ENCODE results near the gene THADA. TPM values are rescaled to one million over a fixed set of nuclear protein-coding genes. Genes with fewer than 3 reads are reported as not detected.
"Not testable (repeated sequence)": the region's sequence is repeated elsewhere in the genome, so short reads cannot be mapped to it uniquely, and the experiment has no call there.

THADA gene
- total RNA-seq, 2 experiments from 2014 or later = 32.0 to 32.1 TPM

DNA sequence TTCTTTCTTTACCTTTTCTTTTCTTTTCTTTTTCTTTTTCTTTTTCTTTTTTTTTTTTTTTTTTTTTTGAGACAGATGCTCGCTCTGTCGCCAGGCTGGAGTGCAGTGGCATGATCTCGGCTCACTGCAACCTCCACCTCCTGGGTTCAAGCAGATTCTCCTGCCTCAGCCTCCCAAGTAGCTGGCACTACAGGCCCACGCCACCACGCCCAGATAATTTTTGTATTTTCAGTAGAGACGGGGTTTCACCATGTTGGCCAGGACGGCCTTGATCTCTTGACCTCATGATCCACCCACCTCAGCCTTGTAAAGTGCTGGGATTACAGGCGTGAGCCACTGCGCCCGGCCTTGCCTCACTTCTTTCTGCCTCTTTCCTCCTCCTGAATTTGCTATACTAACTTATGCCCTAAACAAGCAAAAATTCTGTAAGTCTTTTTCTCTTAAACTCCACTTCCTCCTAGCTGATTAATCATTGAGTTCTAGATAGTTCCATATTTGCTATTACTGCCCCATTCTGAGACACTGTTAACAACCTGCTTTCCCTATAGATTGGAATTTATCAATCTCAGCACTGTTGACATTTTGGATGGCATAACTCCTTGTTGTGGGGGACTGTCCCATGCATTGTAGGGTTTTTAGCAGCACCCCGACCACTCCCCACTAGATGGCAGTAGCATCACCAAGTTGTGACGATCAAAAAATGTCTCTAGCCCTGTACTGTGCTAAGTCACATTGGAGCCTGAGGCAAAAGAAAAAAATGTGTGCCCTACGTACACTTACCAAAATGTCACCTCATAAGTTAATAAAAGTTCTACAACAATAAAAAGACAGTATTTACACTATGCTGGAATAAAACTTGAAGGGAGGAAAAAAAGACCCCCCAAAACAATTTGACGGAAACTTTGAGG is 16.4 kb upstream of the THADA start:
- DNase-seq (peak; percentile 80), ATAC-seq (peak; percentile 92)
- H3K4me3 Mint-ChIP-seq = no peak overlapping the region
- no peaks in the 10 kb centered on the region for H3K36me3 Mint-ChIP-seq
- no peak overlapping the region for H3K27ac Mint-ChIP-seq
- H3K27me3 Mint-ChIP-seq = peaks cover 9% of the 10 kb centered on the region
- no peaks in the 10 kb centered on the region for H3K9me3 Mint-ChIP-seq (ENCODE audit: low read depth)
- peaks cover 2% of the 10 kb centered on the region for H3K4me1 Mint-ChIP-seq
- CTCF ChIA-PET = interaction anchor here (1.0 kb wide), 1 partner anchor 113 kb away, joined by 3 read pairs; no protein-coding TSS in a partner anchor

DNA sequence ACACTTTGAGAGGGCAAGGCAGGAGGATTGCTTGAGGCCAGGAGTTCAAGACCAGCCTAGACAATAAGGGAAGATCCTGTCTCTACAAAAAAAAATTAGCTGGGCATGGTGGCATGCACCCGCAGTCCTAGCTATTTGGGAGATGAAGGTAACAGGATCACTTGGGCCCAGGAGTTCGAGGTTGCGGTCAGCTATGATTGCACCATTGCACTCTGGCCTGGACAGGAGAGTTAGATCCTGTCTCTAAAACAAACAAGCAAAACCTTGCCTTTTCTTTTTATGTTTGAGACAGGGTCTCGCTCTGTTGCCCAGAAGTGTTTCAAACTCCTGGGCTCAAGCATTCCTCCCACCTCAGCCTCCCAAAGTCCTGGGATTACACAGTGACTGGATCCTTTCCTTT is 14.5 kb upstream of the THADA start:
- Mint-ChIP-seq H3K27me3 (peaks cover 4% of the 10 kb centered on the region), H3K4me1 (peaks cover 2% of the 10 kb centered on the region)
- CTCF ChIA-PET = interaction anchor here (0.7 to 1.6 kb wide), 4 partner anchors 14 to 750 kb away, joined by 3 to 5 read pairs (median 4); partner anchors contain the start of gene THADA

DNA sequence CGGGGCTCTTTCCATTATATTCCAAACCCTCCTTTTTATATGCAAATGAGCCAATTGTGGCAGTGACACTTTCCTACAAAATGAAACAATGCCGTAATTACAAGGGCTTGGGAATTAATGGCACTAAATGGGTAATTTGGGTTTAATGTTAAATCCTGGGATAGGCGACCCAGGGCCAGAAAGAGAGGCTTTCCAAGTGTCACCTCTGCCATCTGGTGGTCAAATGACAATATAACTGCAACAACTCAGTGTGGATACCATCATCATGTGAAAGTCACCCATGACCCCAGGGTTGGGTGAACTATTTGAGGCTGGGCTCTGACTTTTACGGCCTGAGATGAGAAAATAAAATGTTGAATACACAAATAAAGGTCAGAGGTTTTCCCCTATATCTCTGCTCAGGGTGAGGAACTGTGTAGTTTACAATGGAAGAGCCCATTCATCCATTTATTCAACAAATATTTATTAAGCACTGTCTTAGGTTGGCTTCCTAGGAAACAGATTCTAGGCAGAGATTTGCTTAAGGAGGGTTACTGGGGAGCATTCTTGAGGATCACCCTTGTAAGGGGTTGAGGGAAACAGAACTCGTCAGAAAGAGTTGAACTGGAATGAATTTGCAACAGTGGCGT is 13.6 kb upstream of the THADA start:
- Mint-ChIP-seq H3K4me3 (no peak overlapping the region), H3K27ac (no peak overlapping the region), H3K36me3 (no peaks in the 10 kb centered on the region), H3K27me3 (peaks cover 4% of the 10 kb centered on the region), H3K4me1 (peaks cover 7% of the 10 kb centered on the region), H3K9me3 (ENCODE audit: low read depth) (no peaks in the 10 kb centered on the region)
- DNase-seq (peak; percentile 53), ATAC-seq (peak; percentile 63)
- CTCF ChIA-PET = interaction anchor here (0.7 to 1.6 kb wide), 5 partner anchors 12 to 750 kb away, joined by 3 to 16 read pairs (median 4); partner anchors contain the start of gene THADA

More for the DNA sequence above, 14.5 kb upstream of the THADA start:
- ATAC-seq (no peak), DNase-seq (no peak)
- Mint-ChIP-seq H3K36me3 (no peaks in the 10 kb centered on the region), H3K9me3 (ENCODE audit: low read depth) (no peaks in the 10 kb centered on the region), H3K4me3 (no peak overlapping the region), H3K27ac (no peak overlapping the region)

DNA sequence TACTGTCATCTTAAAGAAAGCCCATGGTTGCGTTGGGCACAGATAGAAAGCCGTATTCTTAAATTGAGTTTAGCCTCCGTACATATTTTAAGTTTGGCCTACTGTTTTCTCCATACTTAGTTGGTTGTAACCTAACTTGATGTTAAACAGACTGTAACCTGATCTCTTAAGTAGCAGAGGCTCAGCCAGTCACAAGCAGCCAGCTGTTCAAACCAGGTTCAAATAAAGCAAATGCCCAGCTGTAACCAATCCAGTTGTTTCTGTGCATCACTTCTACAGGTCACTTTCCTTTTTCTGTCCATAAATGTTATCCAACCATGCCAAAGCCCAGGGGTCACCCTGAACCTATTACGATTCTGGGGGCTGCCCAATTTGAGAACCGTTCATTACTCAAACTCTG is 10.0 kb upstream of the THADA start:
- no peaks in the 10 kb centered on the region for H3K36me3 Mint-ChIP-seq
- H3K4me1 Mint-ChIP-seq = peaks cover 9% of the 10 kb centered on the region
- H3K4me3 Mint-ChIP-seq = no peak overlapping the region
- CTCF ChIA-PET = interaction anchor here (0.5 to 2.3 kb wide), 5 partner anchors 9 to 779 kb away, joined by 3 to 21 read pairs (median 3); partner anchors contain the start of gene THADA
- H3K9me3 Mint-ChIP-seq (ENCODE audit: low read depth) = no peaks in the 10 kb centered on the region
- H3K27me3 Mint-ChIP-seq = peaks cover under 1% of the 10 kb centered on the region
- DNase-seq (no peak), ATAC-seq (no peak)
- H3K27ac Mint-ChIP-seq = no peak overlapping the region

DNA sequence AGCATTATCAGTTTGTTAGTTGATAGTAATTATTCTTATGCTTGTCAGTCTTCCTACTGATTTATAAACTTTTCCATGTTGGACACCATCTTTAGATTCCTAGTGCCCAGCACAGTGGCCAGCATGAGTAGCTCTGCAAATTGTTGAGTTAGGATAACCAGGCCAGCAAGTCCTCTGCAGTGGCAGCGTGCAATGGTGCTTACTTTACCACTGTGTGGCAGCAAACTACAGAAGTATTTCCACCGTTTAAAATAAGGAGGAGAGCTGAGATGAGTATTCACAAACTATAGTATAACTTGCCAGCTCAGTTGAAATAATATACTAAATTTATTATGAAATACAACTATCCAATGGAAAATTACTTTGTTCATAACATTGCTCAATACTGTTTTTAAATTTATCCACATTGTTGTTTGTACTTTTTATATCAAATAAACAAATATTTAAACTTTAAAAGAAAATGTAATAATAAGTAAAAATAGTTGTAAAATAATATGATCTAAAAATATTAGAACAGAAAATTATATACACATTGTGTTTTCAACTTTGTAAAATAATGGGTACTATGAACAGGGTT is 9.3 kb upstream of the THADA start:
- DNase-seq (peak; percentile 63), ATAC-seq (peak; percentile 84)
- H3K4me1 Mint-ChIP-seq = peaks cover 9% of the 10 kb centered on the region
- no peak overlapping the region for H3K27ac Mint-ChIP-seq
- H3K9me3 Mint-ChIP-seq (ENCODE audit: low read depth) = no peaks in the 10 kb centered on the region
- H3K4me3 Mint-ChIP-seq = no peak overlapping the region
- no peaks in the 10 kb centered on the region for H3K36me3 Mint-ChIP-seq
- no peaks in the 10 kb centered on the region for H3K27me3 Mint-ChIP-seq
- CTCF ChIA-PET = interaction anchor here (0.5 to 2.3 kb wide), 9 partner anchors 8 to 779 kb away, joined by 3 to 21 read pairs (median 3); partner anchors contain the start of genes PLEKHH2 and THADA

DNA sequence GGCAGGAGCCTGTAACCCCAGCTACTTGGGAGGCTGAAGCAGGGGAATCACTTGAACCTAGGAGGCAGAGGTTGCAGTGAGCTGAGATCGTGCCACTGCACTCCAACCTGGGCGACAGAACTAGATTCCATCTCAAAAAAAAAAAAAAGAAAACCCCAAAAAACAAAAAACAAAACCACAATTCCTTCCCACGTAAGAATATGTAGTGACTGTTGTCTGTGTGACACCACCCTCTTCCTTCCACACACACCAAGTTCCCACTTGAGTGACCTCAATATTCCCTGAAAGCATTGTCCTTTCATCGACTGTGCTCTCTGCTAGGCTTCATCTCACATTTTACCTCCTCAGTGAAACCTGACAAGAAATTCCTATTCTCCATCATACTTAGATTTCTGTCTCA is 8.8 kb upstream of the THADA start:
- ATAC-seq (no peak), DNase-seq (no peak)
- Mint-ChIP-seq H3K4me3 (no peak overlapping the region), H3K9me3 (ENCODE audit: low read depth) (no peaks in the 10 kb centered on the region), H3K27ac (no peak overlapping the region), H3K36me3 (no peaks in the 10 kb centered on the region), H3K27me3 (no peaks in the 10 kb centered on the region), H3K4me1 (peaks cover 9% of the 10 kb centered on the region)
- CTCF ChIA-PET = interaction anchor here (0.6 to 2.3 kb wide), 7 partner anchors 8 to 657 kb away, joined by 3 to 21 read pairs (median 3); partner anchors contain the start of genes PLEKHH2 and THADA

DNA sequence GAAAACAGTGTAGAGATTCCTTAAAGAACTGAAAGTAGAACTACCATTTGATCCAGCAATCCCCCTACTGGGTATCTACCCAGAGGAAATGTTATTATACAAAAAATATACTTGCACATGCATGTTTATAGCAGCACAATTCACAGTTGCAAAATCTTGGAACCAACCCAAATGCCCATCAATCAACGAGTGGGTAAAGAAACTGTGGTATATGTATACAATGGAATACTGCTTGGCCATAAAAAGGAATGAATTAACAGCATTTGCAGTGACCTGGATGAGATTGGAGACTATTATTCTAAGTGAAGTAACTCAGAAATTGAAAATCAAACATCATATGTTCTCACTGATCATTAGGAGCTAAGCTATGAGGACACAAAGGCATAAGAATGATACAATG is 4.8 kb upstream of the THADA start:
- H3K9me3 Mint-ChIP-seq (ENCODE audit: low read depth); DNase-seq; CTCF ChIA-PET; H3K27ac Mint-ChIP-seq; H3K27me3 Mint-ChIP-seq; ATAC-seq; H3K4me3 Mint-ChIP-seq; H3K36me3 Mint-ChIP-seq: not testable (repeated sequence)
- peaks cover 25% of the 10 kb centered on the region for H3K4me1 Mint-ChIP-seq

DNA sequence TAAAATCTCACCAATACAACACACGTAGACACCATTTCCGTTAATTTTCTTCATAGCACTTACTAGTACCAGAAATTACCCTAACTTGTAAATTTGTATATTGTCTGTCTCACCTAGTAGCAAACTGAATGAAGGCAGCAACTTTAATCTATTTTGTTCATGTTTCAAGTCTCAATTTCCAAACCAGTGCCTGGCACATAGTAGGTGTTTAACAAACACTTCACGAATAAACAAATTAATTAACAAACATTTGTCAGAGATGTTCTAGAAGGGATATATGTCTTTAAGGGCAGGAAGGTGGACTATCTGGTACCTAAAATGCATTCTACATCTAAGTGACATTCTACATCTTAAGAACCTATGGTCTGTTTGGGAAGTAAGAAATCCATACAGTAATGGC is 963 bp downstream of the THADA start:
- CTCF ChIA-PET = interaction anchor here (1.5 to 3.3 kb wide), 3 partner anchors 10 to 18 kb away, joined by 4 to 24 read pairs (median 14); no protein-coding TSS in a partner anchor
- Mint-ChIP-seq H3K27me3 (no peaks in the 10 kb centered on the region), H3K9me3 (ENCODE audit: low read depth) (no peaks in the 10 kb centered on the region), H3K36me3 (peaks cover 13% of the 10 kb centered on the region), H3K27ac (peak overlapping the region; percentile 95), H3K4me3 (peak overlapping the region; percentile 93), H3K4me1 (peaks cover 41% of the 10 kb centered on the region)
- ATAC-seq = no peak
- DNase-seq = no peak

DNA sequence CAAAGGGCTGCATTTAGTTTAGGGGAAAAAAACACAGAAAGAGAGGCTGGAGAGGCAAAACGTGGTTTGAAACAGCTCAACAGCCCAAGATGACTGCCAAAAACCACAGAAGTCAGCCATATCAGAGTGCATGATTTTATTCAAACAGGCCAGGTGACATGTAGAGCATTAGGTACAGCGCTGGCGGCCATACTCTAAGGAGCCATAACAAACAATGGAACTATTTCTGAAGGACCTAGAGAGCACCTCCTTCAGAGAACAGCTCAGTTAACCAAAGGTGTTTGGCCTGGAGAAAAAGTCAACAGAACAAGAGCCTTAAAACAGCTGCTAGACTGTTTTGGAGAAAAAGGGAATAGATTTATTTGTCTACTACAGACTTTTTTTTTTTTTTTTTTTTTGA is 2.6 kb downstream of the THADA start:
- DNase-seq (no peak), ATAC-seq (no peak)
- CTCF ChIA-PET = interaction anchor here (0.7 to 2.4 kb wide), 4 partner anchors 10 to 54 kb away, joined by 3 to 14 read pairs (median 3); no protein-coding TSS in a partner anchor
- H3K4me1 Mint-ChIP-seq = peaks cover 40% of the 10 kb centered on the region
- no peak overlapping the region for H3K27ac Mint-ChIP-seq
- no peaks in the 10 kb centered on the region for H3K27me3 Mint-ChIP-seq
- peaks cover 21% of the 10 kb centered on the region for H3K36me3 Mint-ChIP-seq
- no peaks in the 10 kb centered on the region for H3K9me3 Mint-ChIP-seq (ENCODE audit: low read depth)
- no peak overlapping the region for H3K4me3 Mint-ChIP-seq

DNA sequence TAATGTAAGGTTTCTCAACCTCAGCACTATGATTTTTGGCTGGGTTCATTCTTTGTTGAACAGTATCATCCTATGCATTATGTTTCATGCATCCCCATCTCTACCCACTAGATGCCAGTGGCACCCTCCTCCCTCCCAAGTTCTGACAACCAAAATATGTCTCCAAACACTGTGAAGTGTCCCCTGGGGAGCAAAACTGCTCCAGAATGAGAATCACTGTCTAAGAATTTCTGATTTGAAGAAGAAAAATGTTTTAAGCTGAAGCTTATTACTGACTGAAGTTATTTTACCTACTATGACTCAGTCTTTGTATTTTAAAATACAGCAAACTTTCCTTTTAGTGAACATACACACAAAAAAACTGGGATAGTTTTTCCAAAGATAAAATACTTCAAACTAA is 3.4 kb downstream of the THADA start:
- DNase-seq (no peak), ATAC-seq (no peak)
- CTCF ChIA-PET = interaction anchor here (1.1 to 2.4 kb wide), 2 partner anchors 10 to 15 kb away, joined by 3 to 14 read pairs; no protein-coding TSS in a partner anchor
- H3K4me1 Mint-ChIP-seq = peaks cover 34% of the 10 kb centered on the region
- no peaks in the 10 kb centered on the region for H3K27me3 Mint-ChIP-seq
- no peaks in the 10 kb centered on the region for H3K9me3 Mint-ChIP-seq (ENCODE audit: low read depth)
- H3K36me3 Mint-ChIP-seq = peaks cover 22% of the 10 kb centered on the region
- no peak overlapping the region for H3K27ac Mint-ChIP-seq
- H3K4me3 Mint-ChIP-seq = no peak overlapping the region

DNA sequence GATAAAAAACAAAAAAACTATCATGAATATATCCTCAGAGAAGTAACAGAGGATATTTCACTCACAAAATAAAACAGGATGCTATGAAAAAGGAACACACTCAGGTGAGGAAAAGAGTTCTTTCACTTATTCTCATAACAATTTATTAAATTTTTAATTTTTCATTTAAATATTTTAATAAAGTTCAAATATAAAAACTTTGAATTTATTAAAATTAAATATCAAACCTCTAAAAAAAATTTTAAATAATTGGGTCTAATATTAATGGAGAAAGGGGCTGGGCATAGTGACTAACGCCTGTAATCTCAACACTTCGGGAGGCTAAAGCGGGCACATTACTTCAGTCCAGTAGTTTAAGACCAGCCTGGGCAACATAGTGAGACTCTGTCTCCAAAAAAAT is 10.1 kb downstream of the THADA start:
- no peak overlapping the region for H3K27ac Mint-ChIP-seq
- DNase-seq (no peak), ATAC-seq (no peak)
- CTCF ChIA-PET = interaction anchor here (1.0 kb wide), 1 partner anchor 8 kb away, joined by 3 read pairs; no protein-coding TSS in a partner anchor
- H3K27me3 Mint-ChIP-seq = no peaks in the 10 kb centered on the region
- H3K36me3 Mint-ChIP-seq = peaks cover 49% of the 10 kb centered on the region
- H3K9me3 Mint-ChIP-seq (ENCODE audit: low read depth) = no peaks in the 10 kb centered on the region
- H3K4me1 Mint-ChIP-seq = peaks cover 4% of the 10 kb centered on the region
- no peak overlapping the region for H3K4me3 Mint-ChIP-seq

DNA sequence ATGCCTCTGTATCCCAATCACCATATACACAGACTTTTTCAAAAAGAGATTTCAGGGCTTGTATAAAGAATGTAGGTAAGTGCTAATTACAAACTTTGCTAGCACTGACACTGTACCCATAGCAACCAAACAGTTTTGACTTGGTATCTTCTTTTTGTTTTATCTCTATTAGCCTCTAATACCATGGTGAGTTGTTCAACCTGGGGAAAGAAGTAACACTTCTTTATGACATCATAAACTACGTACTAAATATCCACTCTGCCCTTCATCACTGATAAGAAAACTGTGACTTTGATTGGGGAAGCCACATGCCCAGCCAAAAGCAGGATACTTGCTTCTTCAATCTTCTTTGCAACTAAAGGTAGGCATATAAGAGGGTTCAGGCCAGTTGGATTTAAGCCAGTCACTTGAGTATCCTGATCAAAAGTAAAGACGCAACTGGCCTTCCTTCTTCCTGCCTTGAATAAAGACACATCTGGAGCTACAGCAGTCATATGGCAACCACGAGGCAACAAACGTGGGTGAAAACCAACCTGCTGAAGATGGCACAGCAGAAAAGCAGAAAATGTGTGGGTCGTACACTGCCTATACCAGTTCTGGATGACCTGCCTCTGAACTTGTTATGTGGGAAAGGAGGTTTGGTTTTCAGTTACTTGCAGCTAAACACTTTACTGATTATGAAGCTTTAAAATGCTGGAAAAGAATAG is 16.4 kb downstream of the THADA start:
- Mint-ChIP-seq H3K4me1 (peaks cover 27% of the 10 kb centered on the region), H3K36me3 (peaks cover 47% of the 10 kb centered on the region), H3K9me3 (ENCODE audit: low read depth) (no peaks in the 10 kb centered on the region), H3K4me3 (no peak overlapping the region), H3K27me3 (no peaks in the 10 kb centered on the region), H3K27ac (no peak overlapping the region)
- CTCF ChIA-PET = interaction anchor here (0.6 to 2.8 kb wide), 6 partner anchors 8 to 26 kb away, joined by 3 to 14 read pairs (median 4); no protein-coding TSS in a partner anchor
- ATAC-seq (no peak), DNase-seq (no peak)

Measured in activated CD8-positive, alpha-beta memory T cell treated with anti-CD3 and anti-CD28 coated beads, Interleukin-2, amount 10 ng/mL, durations not matched to agents 7 days and 5 days (primary cell).